ENCODE results near the gene CTNND2.
"Not testable (repeated sequence)": the region's sequence is repeated elsewhere in the genome, so short reads cannot be mapped to it uniquely, and the experiment has no call there.

The CTNND2 gene

DNA sequence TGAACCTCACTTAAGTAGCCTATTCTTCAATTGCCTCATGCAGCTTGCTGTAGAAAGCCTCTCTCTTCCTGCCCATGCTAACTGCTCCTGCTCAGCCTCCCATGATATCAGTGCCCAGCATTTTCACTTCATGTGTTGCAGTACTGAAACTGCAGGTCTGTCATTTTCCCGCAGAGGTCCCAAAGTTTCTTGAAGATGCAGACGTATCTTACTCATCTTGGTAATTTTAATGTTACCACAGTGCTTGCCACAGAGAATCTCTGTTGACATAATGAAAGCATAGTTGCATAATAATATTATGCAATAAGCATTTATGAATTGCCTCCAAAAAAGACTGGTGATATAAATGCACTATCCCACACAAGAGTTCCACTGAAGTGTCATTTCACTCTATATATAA lies 582.1 kb downstream of the CTNND2 start:
- DNase-seq (ENCODE audit: low spot score) = no peak
- TF ChIP-seq, protein P1, sequence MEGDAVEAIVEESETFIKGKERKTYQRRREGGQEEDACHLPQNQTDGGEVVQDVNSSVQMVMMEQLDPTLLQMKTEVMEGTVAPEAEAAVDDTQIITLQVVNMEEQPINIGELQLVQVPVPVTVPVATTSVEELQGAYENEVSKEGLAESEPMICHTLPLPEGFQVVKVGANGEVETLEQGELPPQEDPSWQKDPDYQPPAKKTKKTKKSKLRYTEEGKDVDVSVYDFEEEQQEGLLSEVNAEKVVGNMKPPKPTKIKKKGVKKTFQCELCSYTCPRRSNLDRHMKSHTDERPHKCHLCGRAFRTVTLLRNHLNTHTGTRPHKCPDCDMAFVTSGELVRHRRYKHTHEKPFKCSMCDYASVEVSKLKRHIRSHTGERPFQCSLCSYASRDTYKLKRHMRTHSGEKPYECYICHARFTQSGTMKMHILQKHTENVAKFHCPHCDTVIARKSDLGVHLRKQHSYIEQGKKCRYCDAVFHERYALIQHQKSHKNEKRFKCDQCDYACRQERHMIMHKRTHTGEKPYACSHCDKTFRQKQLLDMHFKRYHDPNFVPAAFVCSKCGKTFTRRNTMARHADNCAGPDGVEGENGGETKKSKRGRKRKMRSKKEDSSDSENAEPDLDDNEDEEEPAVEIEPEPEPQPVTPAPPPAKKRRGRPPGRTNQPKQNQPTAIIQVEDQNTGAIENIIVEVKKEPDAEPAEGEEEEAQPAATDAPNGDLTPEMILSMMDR (IDR thresholded peaks at IDR 0.05; ENCODE audit: borderline replicate concordance, control extremely low read depth, extremely low read depth, insufficient read depth, missing control alignments) = no peak
- in situ Hi-C loops (cut with MboI; ENCODE audit: low sequenced_read_pairs, unreplicated experiment) = no loop called here

DNA sequence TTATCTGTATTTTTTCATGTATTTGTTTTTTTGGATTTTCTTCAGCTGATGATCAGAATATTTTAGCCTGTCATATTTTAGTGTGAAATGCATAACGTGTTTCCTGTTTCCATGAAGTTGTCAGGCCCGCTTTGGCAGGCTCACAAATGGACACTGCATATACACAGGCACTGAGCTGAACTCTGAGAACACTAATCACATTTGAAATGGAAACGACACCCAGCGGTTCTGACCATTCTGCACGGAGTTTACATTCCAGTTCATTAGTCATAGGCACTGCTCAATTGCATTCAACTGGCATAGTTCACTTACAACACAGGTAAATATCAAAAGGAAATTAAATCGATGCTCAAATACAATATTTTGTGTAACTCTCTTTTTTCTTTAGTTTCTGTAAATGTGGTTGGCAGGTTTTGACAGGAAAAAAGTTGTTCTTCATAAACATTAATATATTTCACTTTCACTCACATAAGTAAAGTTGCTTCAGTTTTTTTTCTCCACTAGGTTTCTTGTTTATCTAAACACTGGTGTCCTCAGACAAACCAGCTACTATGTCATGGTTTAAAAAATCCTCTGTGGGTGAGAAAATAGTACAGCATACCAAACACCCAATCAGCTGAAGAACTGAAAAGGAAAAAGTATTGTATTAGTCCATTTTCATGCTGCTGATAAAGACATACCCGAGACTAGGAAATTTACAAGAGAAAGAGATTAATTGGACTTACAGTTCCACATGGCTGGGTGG lies 584.2 kb downstream of the CTNND2 start:
- no peak for DNase-seq (ENCODE audit: low spot score)
- in situ Hi-C loops (cut with MboI; ENCODE audit: low sequenced_read_pairs, unreplicated experiment) = no loop called here
- TF ChIP-seq, protein P1 (IDR thresholded peaks at IDR 0.05; ENCODE audit: borderline replicate concordance, control extremely low read depth, extremely low read depth, insufficient read depth, missing control alignments) = no peak

DNA sequence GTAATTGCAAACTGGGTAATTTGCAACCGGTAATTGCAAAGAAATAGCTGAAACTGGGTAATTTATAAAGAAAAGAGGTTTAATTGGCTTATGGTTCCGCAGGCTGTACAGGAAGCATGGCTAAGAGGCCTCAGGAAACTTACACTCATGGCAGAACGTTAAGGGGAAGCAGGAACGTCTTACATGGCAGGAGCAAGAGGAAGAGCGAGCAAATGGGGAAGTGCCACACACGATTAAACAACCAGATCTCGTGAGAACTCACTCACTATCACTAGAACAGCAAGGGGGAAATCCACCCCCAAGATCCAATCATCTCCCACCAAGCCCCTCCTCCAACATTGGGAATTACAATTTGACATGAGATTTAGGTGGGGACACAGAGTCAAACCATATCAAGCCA lies 590.6 kb downstream of the CTNND2 start:
- DNase-seq (ENCODE audit: low spot score); in situ Hi-C loops (cut with MboI; ENCODE audit: low sequenced_read_pairs, unreplicated experiment): not testable (repeated sequence)

DNA sequence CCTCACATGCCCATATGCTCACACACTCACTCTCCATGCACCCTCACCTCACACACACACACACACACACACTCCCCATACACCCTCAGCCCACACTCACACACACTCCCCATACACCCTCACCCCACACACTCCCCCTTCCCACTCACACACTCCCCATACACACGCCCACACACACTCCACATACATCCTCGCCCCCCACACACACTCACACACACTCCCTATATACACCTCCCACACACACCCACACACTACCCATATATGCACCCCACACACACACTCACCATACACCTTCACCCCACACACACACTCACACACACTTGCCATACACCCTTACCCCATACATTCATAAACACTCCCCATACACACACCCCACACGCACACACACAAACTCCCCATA lies 592.5 kb downstream of the CTNND2 start:
- in situ Hi-C loops (cut with MboI; ENCODE audit: low sequenced_read_pairs, unreplicated experiment) = no loop called here
- TF ChIP-seq, protein P1 (IDR thresholded peaks at IDR 0.05; ENCODE audit: borderline replicate concordance, control extremely low read depth, extremely low read depth, insufficient read depth, missing control alignments) = no peak
- no peak for DNase-seq (ENCODE audit: low spot score)

DNA sequence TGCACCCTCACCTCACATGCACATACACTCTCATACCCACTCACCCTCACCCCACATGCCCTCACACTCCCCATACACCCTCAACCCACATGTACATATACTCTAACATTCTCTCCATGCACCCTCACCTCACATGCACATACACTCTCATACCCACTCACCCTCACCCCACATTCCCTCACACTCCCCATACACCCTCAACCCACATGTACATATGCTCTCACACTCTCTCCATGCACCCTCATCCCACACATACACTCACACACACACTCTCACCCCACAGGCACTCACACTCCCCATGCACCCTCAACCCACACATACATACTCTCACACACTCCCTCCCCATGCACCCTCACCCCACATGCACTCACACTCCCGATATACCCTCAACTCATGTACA lies 593.0 kb downstream of the CTNND2 start:
- in situ Hi-C loops (cut with MboI; ENCODE audit: low sequenced_read_pairs, unreplicated experiment) = no loop called here
- TF ChIP-seq, protein P1 (IDR thresholded peaks at IDR 0.05; ENCODE audit: borderline replicate concordance, control extremely low read depth, extremely low read depth, insufficient read depth, missing control alignments) = no peak
- DNase-seq (ENCODE audit: low spot score) = no peak

DNA sequence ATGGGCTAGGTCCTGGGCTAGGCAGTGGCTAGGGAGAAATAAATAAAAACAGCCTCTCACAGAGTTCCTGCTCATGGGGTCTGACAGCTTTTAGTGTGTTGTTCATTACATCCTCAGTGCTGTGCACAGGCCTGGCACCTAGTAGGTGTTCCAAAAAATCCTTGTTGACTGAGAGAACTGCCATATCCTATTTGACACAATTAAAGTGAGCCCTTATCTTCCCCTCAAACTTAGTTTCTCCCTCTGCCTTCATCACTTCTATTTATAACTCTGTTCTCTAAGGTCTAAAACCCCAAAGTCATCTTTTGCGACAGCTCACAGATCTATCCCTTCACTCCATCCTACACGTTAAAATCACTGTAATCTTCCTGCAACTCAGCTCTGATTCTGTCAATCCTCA lies 594.1 kb downstream of the CTNND2 start:
- TF ChIP-seq, protein P1 (IDR thresholded peaks at IDR 0.05; ENCODE audit: borderline replicate concordance, control extremely low read depth, extremely low read depth, insufficient read depth, missing control alignments) = no peak
- no peak for DNase-seq (ENCODE audit: low spot score)
- in situ Hi-C loops (cut with MboI; ENCODE audit: low sequenced_read_pairs, unreplicated experiment) = no loop called here

DNA sequence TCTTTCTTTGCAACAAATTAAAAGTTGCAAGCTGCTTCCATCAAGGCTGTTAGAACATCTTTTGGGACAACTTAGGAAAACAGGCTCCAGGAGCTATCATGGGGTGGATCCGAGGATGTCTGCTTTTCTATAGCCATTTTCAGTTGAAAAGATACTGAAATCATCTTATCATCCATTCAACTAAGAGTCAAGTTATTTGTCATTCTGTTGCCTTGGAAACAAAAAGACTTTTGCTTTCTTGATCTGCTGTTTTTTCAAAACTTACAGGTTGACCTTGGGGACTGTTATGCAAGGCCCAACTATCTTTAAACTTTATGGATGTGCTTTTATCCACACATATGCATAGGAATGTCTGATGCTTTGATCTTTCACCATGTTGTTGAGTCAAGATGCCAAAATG lies 597.9 kb downstream of the CTNND2 start:
- in situ Hi-C loops (cut with MboI; ENCODE audit: low sequenced_read_pairs, unreplicated experiment) = no loop called here
- TF ChIP-seq, protein P1 (IDR thresholded peaks at IDR 0.05; ENCODE audit: borderline replicate concordance, control extremely low read depth, extremely low read depth, insufficient read depth, missing control alignments) = no peak
- DNase-seq (ENCODE audit: low spot score) = no peak
